Retina (tissue), 1 donor: ENCODE measurements around the gene KIAA0753.

Source experiments
- DNase-seq: peaks from one replicate; pipeline ENCODE4 v3.0.0-alpha.2; 2016

KIAA0753 gene

GRCh38 chr17:6545291-6545690, 95.2 kb downstream of the KIAA0753 start:
- DNase-seq, result no peak

DNA sequence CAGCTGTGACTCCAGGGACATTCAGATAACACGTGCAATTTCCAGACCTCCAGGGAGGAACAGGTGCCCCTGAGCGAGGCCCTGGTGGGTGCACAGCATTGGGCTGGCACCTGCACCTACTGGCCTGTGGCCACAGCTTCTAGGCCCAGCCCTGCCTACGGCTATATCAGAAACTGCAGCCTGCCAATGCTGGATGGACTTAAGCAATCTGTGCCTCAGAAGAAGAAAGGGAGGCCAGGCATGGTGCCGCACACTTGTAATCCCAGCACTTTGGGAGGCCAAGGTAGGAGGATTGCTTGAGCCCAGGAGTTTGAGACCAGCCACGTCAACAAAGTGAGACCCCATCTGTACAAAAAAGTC, 96.5 kb downstream of the KIAA0753 start:
- DNase-seq, result no peak

DNA sequence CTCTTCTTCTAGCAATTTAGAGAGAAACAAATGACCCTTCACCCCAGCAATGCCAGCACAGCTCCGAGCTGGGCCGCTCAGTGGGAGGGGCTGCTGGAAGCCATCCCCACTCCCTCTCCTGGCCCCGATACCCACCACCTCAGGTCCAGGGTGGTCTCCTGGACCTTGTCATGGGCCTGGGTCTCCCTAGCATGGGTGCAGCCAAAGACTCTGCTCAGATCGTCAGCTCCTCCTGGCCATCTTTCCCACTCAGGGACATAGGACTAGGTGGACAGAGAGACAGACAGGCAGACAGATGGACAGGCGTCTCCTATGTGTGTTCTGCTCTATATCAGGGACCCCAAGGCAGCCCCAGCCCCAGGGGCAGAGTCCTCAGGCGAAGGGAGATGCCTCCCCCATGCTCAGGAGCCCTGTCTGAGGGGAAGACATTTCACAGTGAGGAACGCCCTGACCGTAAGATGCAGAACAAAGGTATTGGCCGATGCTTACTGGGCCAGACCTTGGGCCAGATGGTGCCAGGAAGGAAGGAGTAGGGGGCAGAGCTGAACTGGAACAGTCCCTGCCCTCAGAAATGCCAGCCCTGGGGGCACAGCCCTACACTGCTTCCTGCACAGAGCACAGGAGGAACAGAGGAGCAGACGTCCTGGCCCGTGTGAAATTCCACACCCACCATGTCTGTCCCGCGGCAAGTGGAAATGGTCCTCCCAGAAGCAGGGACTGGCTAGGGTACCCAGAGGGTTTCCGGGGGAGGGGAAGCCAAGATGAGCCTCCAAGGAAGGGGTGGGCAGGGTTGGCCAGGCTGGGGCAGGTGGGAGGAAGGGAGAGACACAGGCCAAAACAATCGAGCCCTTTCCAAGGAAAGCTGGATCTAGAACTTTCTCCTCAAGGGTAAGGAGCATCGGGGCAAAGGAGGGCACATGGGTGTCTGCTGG, 97.2 kb downstream of the KIAA0753 start:
- no peak for DNase-seq

DNA sequence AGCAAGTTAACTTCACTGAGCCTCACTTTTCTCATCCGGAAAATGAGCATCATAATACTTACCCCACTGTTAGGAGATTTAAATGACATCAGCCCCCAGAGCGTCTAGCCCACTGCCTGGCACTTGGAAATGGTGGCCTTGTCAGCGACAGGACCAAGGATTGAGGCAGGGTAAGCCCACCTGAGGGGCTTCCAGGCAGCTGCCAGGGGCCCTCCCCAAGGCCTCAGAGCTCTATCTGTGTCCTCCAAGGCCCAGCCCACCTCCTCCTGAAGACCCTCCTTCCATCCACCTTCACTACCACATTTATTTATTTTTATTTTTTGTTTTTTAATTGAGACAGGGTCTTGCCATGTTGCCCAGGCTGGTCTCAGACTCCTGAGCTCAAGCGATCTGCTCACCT, 97.9 kb downstream of the KIAA0753 start:
- DNase-seq, result no peak

DNA sequence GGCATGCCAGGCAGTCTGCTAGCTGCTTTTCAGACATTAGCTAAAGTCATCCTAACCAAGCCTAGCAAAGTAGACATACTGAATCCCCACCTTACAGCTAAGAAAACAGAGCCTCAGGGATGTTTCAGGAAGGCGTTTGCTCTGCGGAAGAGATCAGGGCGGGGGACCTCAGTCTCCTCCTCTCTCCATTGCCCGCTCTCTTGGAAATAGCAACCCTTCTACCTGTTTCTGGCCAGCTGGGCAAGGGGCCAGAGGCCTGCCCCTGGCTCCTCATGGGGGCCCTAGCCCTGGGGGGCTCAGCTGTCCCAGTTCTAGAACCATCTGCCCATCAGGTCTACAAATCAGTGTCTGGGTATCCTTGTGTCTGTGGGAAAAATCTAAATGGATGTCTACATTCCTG, 98.6 kb downstream of the KIAA0753 start:
- DNase-seq, result no peak

DNA sequence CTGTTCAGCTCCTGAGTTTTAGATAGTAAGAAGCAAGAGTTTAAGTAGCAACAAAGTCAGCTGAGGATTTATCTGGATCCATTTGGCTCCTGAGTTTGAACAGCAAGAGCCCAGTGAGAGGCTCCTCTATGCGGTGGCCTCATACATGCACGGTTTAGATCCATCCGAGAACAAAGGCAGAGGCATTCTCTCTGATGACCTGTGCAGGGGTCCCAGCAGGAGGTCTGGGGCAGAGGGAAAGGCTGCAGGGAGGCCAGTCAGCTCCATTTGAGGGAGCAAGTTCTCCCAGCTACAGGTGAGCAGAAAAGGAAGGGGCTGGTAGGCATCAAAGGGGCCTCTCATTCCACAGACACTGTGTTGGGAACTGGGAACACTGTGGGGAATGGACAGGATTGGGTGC, 100.6 kb downstream of the KIAA0753 start:
- DNase-seq, result no peak

GRCh38 chr17:6536566-6537065, 103.9 kb downstream of the KIAA0753 start:
- DNase-seq, result no peak

DNA sequence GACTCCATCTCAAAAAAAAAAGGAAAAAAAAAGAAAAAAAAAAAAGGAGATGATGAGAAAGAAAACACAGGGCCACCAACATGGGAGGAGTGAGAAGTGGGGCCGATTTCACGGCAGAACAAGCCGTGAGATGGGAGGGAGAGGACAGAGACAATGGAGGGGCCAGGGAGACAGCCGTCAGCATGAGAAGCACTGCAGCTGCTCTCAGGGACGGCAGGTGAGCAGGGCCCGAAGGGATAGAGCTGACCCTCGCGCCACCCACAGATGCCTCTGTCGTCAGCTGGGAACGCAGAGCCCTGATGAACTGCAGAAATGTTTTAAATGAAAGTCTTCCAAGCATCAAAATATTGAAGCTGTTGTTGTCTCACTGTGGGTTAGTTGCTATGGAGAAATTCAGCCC, 104.5 kb downstream of the KIAA0753 start:
- no peak for DNase-seq

DNA sequence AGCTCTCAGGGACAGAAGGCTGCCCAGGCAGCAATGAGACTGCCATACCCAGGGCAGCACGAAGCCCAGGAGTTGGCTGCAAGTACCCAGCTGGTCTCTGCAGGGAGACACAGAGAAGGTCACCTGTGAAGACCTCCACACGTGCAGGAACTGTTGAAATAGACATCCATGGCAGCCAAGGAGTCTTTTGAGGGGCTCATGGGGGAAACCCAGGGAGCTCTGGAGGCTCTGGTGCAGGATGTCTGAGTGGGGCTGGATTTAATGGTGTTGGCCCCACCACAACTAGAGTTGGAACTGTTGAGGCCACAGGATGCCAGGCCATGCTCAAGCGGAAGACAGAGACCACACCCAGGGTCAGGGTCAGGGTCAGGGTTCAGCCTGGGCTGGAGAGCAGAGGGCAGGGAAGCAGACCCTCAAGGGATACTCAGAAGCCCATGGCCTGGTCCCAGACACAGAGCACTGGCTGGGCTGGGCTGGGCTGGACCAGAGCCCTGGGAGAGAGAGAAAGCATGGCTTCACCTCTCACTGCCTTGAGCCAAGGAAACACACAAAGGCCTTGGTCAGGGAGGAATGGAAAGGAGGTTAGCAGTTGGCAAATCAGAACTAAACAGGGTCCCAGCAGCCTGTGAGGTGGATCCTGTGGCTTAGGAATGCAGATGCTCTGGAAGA, 105.5 kb downstream of the KIAA0753 start:
- no peak for DNase-seq

DNA sequence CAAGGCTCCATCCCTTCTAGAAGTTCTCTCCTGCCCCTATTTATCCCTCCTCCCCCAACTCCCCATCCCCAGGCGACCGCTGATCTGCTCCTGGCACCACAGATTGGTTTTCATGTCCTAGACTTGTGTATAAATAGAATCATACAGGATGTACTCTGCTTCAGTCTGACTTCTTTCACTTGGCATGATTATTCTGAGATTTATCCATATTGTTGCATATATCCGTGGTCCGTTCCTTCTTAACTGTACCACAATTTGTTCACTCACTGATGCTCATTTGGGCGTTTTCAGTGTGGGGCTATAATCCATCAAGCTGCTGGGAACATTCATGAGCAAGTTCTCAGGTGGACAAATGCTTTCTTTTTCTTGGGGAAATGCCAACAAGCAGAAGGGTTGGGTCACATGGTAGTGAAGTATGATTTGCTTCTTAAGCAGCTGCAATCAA, 108.0 kb downstream of the KIAA0753 start:
- no peak for DNase-seq

DNA sequence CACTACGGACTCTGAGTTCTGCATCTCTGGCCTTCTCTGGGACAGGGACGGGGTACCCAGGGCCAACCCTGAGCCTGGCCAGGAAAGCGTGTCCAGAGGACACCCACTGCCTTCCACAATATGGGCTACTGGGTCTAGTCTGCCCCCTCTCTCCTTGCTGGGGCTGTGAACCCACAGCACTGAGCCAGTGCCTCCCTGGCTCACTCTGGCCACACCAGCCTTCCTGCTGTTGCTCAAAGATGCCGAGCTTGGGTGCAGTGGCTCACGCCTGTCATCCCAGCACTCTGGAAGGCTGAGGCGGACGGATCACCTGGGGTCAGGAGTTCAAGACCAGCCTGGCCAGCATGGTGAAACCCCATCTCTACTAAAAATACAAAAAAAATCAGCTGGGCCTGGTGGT, 108.9 kb downstream of the KIAA0753 start:
- no peak for DNase-seq

GRCh38 chr17:6530324-6530920, 110.1 kb downstream of the KIAA0753 start:
- DNase-seq, result no peak

GRCh38 chr17:6528557-6528956, 112.0 kb downstream of the KIAA0753 start:
- no peak for DNase-seq
